ENCODE measurements around the gene ZNF783. TPM values are rescaled to one million over a fixed set of nuclear protein-coding genes. Genes with fewer than 3 reads are reported as not detected.

ZNF783 gene
- polyA plus RNA-seq, 1 donor (not counting 4 experiments of a cell fraction or from before 2014, with no cell fraction given) = 4.2 TPM

- H3K27ac ChIP-seq (ENCODE audit: control insufficient read depth, insufficient read depth, low read length) = no peak overlapping the region
- H3K4me1 ChIP-seq (ENCODE audit: control insufficient read depth, extremely low read depth, insufficient read depth, low read length) = no peaks in the 10 kb centered on the region
- TF ChIP-seq CTCF (optimal IDR thresholded peaks at IDR 0.05 in 1 of 3, IDR thresholded peaks at IDR 0.05 in 1 of 3, conservative IDR thresholded peaks at IDR 0.05 in 1 of 3; ENCODE audit: extremely low read depth in 1 of 3, insufficient read depth in 2 of 3, low read length in 3 of 3) (no peak), EZH2 (IDR thresholded peaks at IDR 0.05; ENCODE audit: low read length) (no peak)
- H3K4me3 ChIP-seq (ENCODE audit: control insufficient read depth in 2 of 3, extremely low read depth in 1 of 3, insufficient read depth in 2 of 3, low read depth in 1 of 3, low read length in 3 of 3) = no peak overlapping the region
- no peak overlapping the region for H2AFZ ChIP-seq (ENCODE audit: control insufficient read depth, low read length)
- no peaks in the 10 kb centered on the region for H3K79me2 ChIP-seq (ENCODE audit: control insufficient read depth, insufficient read depth, low read length)
- H4K20me1 ChIP-seq (ENCODE audit: control insufficient read depth, extremely low read depth, insufficient read depth, low read length) = no peaks in the 10 kb centered on the region
- H3K9me3 ChIP-seq (ENCODE audit: control insufficient read depth, low read depth, low read length) = no peaks in the 10 kb centered on the region
- dilution Hi-C loops (cut with MboI; ENCODE audit: extremely low pct_ligation_motif_present, low sequenced_read_pairs) = no loop called here
- DNase-seq (ENCODE audit: low read depth, low spot score) = no peak
- peaks cover 4% of the 10 kb centered on the region for H3K27me3 ChIP-seq (ENCODE audit: control insufficient read depth, extremely low read depth, insufficient read depth, low read length)
- no peak overlapping the region for H3K4me2 ChIP-seq (ENCODE audit: control insufficient read depth, extremely low read depth, insufficient read depth, low read depth, low read length)
- no peak overlapping the region for H3K9ac ChIP-seq (ENCODE audit: control insufficient read depth, extremely low read depth, insufficient read depth, low read length)
- no peaks in the 10 kb centered on the region for H3K36me3 ChIP-seq (ENCODE audit: control insufficient read depth in 2 of 2, extremely low read depth in 1 of 2, insufficient read depth in 2 of 2, low read length in 2 of 2)
- H3K9me1 ChIP-seq (ENCODE audit: control insufficient read depth, extremely low read depth, insufficient read depth, low read length) = no peaks in the 10 kb centered on the region
- no peak for FAIRE-seq
Measured at GRCh38 chr7:149317496-149317895, 55.5 kb downstream of the ZNF783 start.

- Histone ChIP-seq H3K4me2 (ENCODE audit: control insufficient read depth, extremely low read depth, insufficient read depth, low read depth, low read length) (no peak overlapping the region), H2AFZ (ENCODE audit: control insufficient read depth, low read length) (no peak overlapping the region), H3K9ac (ENCODE audit: control insufficient read depth, extremely low read depth, insufficient read depth, low read length) (no peak overlapping the region), H3K4me1 (ENCODE audit: control insufficient read depth, extremely low read depth, insufficient read depth, low read length) (no peaks in the 10 kb centered on the region), H3K4me3 (ENCODE audit: control insufficient read depth in 2 of 3, extremely low read depth in 1 of 3, insufficient read depth in 2 of 3, low read depth in 1 of 3, low read length in 3 of 3) (no peak overlapping the region), H4K20me1 (ENCODE audit: control insufficient read depth, extremely low read depth, insufficient read depth, low read length) (no peaks in the 10 kb centered on the region), H3K27ac (ENCODE audit: control insufficient read depth, insufficient read depth, low read length) (no peak overlapping the region), H3K36me3 (ENCODE audit: control insufficient read depth in 2 of 2, extremely low read depth in 1 of 2, insufficient read depth in 2 of 2, low read length in 2 of 2) (no peaks in the 10 kb centered on the region), H3K79me2 (ENCODE audit: control insufficient read depth, insufficient read depth, low read length) (no peaks in the 10 kb centered on the region), H3K27me3 (ENCODE audit: control insufficient read depth, extremely low read depth, insufficient read depth, low read length) (peaks cover 4% of the 10 kb centered on the region), H3K9me1 (ENCODE audit: control insufficient read depth, extremely low read depth, insufficient read depth, low read length) (no peaks in the 10 kb centered on the region), H3K9me3 (ENCODE audit: control insufficient read depth, low read depth, low read length) (no peaks in the 10 kb centered on the region)
- TF ChIP-seq CTCF (optimal IDR thresholded peaks at IDR 0.05 in 1 of 3, IDR thresholded peaks at IDR 0.05 in 1 of 3, conservative IDR thresholded peaks at IDR 0.05 in 1 of 3; ENCODE audit: extremely low read depth in 1 of 3, insufficient read depth in 2 of 3, low read length in 3 of 3) = peak in 2 of 3 experiments; percentile 10 to 21
- TF ChIP-seq EZH2 (IDR thresholded peaks at IDR 0.05; ENCODE audit: low read length) = no peak
- dilution Hi-C loops (cut with MboI; ENCODE audit: extremely low pct_ligation_motif_present, low sequenced_read_pairs) = no loop called here
- FAIRE-seq (no peak), DNase-seq (ENCODE audit: low read depth, low spot score) (no peak)
Measured at GRCh38 chr7:149317986-149318672, 56.1 kb downstream of the ZNF783 start.
